T-helper 9 cell (primary cell): ENCODE results near the gene ANKLE1.

Experiments
- DNase-seq: peaks from one replicate; pipeline ENCODE4 v3.0.0-alpha.2; 2020

Gene ANKLE1

GRCh38 chr19:17327654-17328516 lies 46.2 kb downstream of the ANKLE1 start:
- peak; percentile 57 for DNase-seq

GRCh38 chr19:17328517-17329365 lies 47.0 kb downstream of the ANKLE1 start:
- DNase-seq = peak; percentile 45

- DNase-seq = no peak
Observed at GRCh38 chr19:17329366-17330261, 47.9 kb downstream of the ANKLE1 start.

- no peak for DNase-seq
Observed at GRCh38 chr19:17330262-17331044, 48.8 kb downstream of the ANKLE1 start.

GRCh38 chr19:17331045-17331558 lies 49.4 kb downstream of the ANKLE1 start:
- no peak for DNase-seq

- no peak for DNase-seq
Observed at GRCh38 chr19:17332360-17332676, 50.6 kb downstream of the ANKLE1 start.

- DNase-seq = no peak
Observed at GRCh38 chr19:17332677-17333581, 51.2 kb downstream of the ANKLE1 start.

- peak; percentile 51 for DNase-seq
Observed at GRCh38 chr19:17333611-17334413, 52.1 kb downstream of the ANKLE1 start.

- DNase-seq = peak; percentile 97
Observed at GRCh38 chr19:17334414-17335409, 53.0 kb downstream of the ANKLE1 start, which contains the start of gene ANO8. Gene ANO8 (minus strand): TSS chr19:17334855. CDS start chr19:17334670, 185 bp downstream.

- DNase-seq = no peak
Observed at GRCh38 chr19:17335575-17335974, 53.9 kb downstream of the ANKLE1 start.
